BJ (cell line): ENCODE results near the gene GNPDA1. TPM values are rescaled to one million over a fixed set of nuclear protein-coding genes. Genes with fewer than 3 reads are reported as not detected.

Source experiments
- CTCF ChIA-PET: fragments of 350-600 bp; formaldehyde crosslinking; extraction: SDS; loops from one replicate; lab custom pipeline; 2021; ENCODE audit warnings: antibody characterized with exemption, inconsistent platforms; lab: Yijun Ruan, JAX
- POLR2A ChIA-PET: fragments of 300-600 bp; sonication (Branson Sonifier 250); formaldehyde crosslinking; extraction: SDS; loops from one replicate; lab custom pipeline; 2021; ENCODE audit warnings: antibody characterized with exemption; lab: Charles Lee
- DNase-seq: peaks from one replicate; pipeline ENCODE4 v3.0.0-alpha.2; 2011; ENCODE audit warnings: low read depth
- H3K27me3 ChIP-seq: 2 replicates; pipeline ENCODE4 v1.6.0; 2011; ENCODE audit warnings: low read length; ENCODE audit not compliant: control insufficient read depth, insufficient read depth
- H3K36me3 ChIP-seq: 2 replicates; pipeline ENCODE4 v1.5.1; 2011; ENCODE audit warnings: low read length; ENCODE audit not compliant: control insufficient read depth, insufficient read depth
- H3K4me3 ChIP-seq: 2 replicates; pipeline ENCODE4 v1.5.1; 2011; ENCODE audit warnings: low read depth, mild to moderate bottlenecking, control low read depth, low read length
- polyA plus RNA-seq: library from polyadenylated mRNA; depleted of rRNA; stranded (reverse); fragments of >200 nt; gene quantifications from 2 replicates; pipeline ENCODE4 v1.2.3, GENCODE V29; 2011; rRNA removed
- TF ChIP-seq, protein P1 (sequence below): IDR thresholded peaks from 2 replicates; pipeline ENCODE4 v1.5.1; 2011; ENCODE audit warnings: low read depth, mild to moderate bottlenecking, control low read depth, inconsistent platforms, low read length, moderate library complexity; ENCODE audit not compliant: insufficient read depth

Gene GNPDA1
- polyA plus RNA-seq, 1 experiment: 12.5 TPM

GRCh38 chr5:141957367-141957996 lies 55.3 kb downstream of the GNPDA1 start:
- ChIA-PET POLR2A (no interaction called here), CTCF (interaction anchor here (0.5 to 13.2 kb wide), 7 partner anchors 11 to 1511 kb away, joined by 3 to 293 read pairs (median 14); partner anchors contain the start of genes PCDH1 and RNF14)
- no peak overlapping the region for H3K4me3 ChIP-seq
- peaks cover 2% of the 10 kb centered on the region; the same call in 1 of the 2 replicates for H3K27me3 ChIP-seq
- TF ChIP-seq, protein P1, sequence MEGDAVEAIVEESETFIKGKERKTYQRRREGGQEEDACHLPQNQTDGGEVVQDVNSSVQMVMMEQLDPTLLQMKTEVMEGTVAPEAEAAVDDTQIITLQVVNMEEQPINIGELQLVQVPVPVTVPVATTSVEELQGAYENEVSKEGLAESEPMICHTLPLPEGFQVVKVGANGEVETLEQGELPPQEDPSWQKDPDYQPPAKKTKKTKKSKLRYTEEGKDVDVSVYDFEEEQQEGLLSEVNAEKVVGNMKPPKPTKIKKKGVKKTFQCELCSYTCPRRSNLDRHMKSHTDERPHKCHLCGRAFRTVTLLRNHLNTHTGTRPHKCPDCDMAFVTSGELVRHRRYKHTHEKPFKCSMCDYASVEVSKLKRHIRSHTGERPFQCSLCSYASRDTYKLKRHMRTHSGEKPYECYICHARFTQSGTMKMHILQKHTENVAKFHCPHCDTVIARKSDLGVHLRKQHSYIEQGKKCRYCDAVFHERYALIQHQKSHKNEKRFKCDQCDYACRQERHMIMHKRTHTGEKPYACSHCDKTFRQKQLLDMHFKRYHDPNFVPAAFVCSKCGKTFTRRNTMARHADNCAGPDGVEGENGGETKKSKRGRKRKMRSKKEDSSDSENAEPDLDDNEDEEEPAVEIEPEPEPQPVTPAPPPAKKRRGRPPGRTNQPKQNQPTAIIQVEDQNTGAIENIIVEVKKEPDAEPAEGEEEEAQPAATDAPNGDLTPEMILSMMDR: no peak
- DNase-seq: no peak
- H3K36me3 ChIP-seq: no peaks in the 10 kb centered on the region

GRCh38 chr5:141954194-141954593 lies 58.6 kb downstream of the GNPDA1 start:
- no peak for DNase-seq
- Histone ChIP-seq H3K27me3 (peaks cover 2% of the 10 kb centered on the region; the same call in 1 of the 2 replicates), H3K36me3 (no peaks in the 10 kb centered on the region), H3K4me3 (no peak overlapping the region)
- CTCF ChIA-PET: interaction anchor here (1.2 to 13.2 kb wide), 4 partner anchors 15 to 258 kb away, joined by 3 to 293 read pairs (median 6); partner anchors contain the start of gene RNF14
- POLR2A ChIA-PET: no interaction called here
- TF ChIP-seq, protein P1: no peak

GRCh38 chr5:141952020-141952419 lies 60.8 kb downstream of the GNPDA1 start:
- Histone ChIP-seq H3K4me3 (no peak overlapping the region), H3K36me3 (no peaks in the 10 kb centered on the region), H3K27me3 (peaks cover 2% of the 10 kb centered on the region; the same call in 1 of the 2 replicates)
- CTCF ChIA-PET: interaction anchor here (1.8 to 13.2 kb wide), 2 partner anchors 9 to 256 kb away, joined by 11 to 293 read pairs; no protein-coding TSS in a partner anchor
- DNase-seq: no peak
- TF ChIP-seq, protein P1: no peak
- POLR2A ChIA-PET: no interaction called here

- H3K27me3 ChIP-seq: peaks cover 2% of the 10 kb centered on the region; the same call in 1 of the 2 replicates
- TF ChIP-seq, protein P1: peak; percentile 47
- ChIA-PET POLR2A (no interaction called here), CTCF (interaction anchor here (1.2 to 1.8 kb wide), 5 partner anchors 9 to 259 kb away, joined by 3 to 11 read pairs (median 4); partner anchors contain the start of gene DELE1)
- no peak overlapping the region for H3K4me3 ChIP-seq
- no peak for DNase-seq
- H3K36me3 ChIP-seq: no peaks in the 10 kb centered on the region
Measured at GRCh38 chr5:141951332-141951781, 61.5 kb downstream of the GNPDA1 start.

Other genes starting within 250 kb of the GNPDA1 start
- gene PCDH1, start 134.6 kb downstream of the GNPDA1 start, polyA plus RNA-seq: 0.91 and 2.1 TPM in 2 replicates
- gene DELE1, start 89.2 kb downstream of the GNPDA1 start, polyA plus RNA-seq: 65.4 and 110 TPM in 2 replicates
- gene PCDH12, start 54.8 kb downstream of the GNPDA1 start, polyA plus RNA-seq: 0.01 TPM in 1 of 2 replicates, not detected in the other
- gene RNF14, start 43.9 kb downstream of the GNPDA1 start, polyA plus RNA-seq: 27.2 and 33.1 TPM in 2 replicates
- 11.2 and 22.4 TPM in 2 replicates for gene NDFIP1, start 95.8 kb upstream of the GNPDA1 start, polyA plus RNA-seq